GM12878 (cell line): ENCODE measurements around the gene LDLRAD3. TPM values are rescaled to one million over a fixed set of nuclear protein-coding genes. Genes with fewer than 3 reads are reported as not detected.

Experiments used
- ATAC-seq: fragments of 200-7000 bp; cut with Tn5 transposase; 3 replicates; pipeline ENCODE4 v1.9.1; 2020; ENCODE audit warnings: mild to moderate bottlenecking, moderate library complexity
- BruUV-seq: library from RNA; stranded (reverse); fragments of 400-500 nt; replicated peaks from 2 replicates; lab custom pipeline; 2021; lab: Mats Ljungman, UMichigan
- CTCF ChIA-PET: fragments of 300-600 bp; sonication (Branson Sonifier 250); formaldehyde crosslinking; extraction: SDS; loops from one replicate; lab custom pipeline; 2021; ENCODE audit warnings: inconsistent platforms; lab: Yijun Ruan, JAX
- POLR2A ChIA-PET: fragments of 350-600 bp; formaldehyde crosslinking; extraction: SDS; loops from one replicate; lab custom pipeline; 2021; ENCODE audit warnings: inconsistent platforms; lab: Charles Lee
- RAD21 ChIA-PET: fragments of 300-600 bp; sonication (Branson Sonifier 250); formaldehyde crosslinking; loops from one replicate; lab custom pipeline; 2023; ENCODE audit warnings: antibody characterized with exemption; ENCODE audit not compliant: unreplicated experiment; lab: Charles Lee
- SMC1A ChIA-PET: fragments of 300-600 bp; sonication (Branson Sonifier 250); formaldehyde crosslinking; loops from one replicate; lab custom pipeline; 2023; ENCODE audit not compliant: unreplicated experiment, uncharacterized antibody; lab: Charles Lee
- DNase-seq: peaks from one replicate; pipeline ENCODE4 v3.0.0-alpha.2; 2011; ENCODE audit warnings: low read depth, low spot score
- FAIRE-seq: peaks from 3 replicates; lab custom pipeline; 2011; peaks lifted over from hg19 to GRCh38; lab: Jason Lieb, UNC
- H2AFZ ChIP-seq: 2 replicates; pipeline ENCODE4 v1.6.0; 2011; ENCODE audit warnings: low read depth, low read length, control low read depth; ENCODE audit not compliant: control insufficient read depth
- H3K27ac ChIP-seq: 2 replicates; pipeline ENCODE4 v1.5.1; 2011; ENCODE audit warnings: control low read depth; ENCODE audit not compliant: control insufficient read depth, insufficient read depth
- H3K27me3 ChIP-seq, 2 experiments: replicated peaks in 1 of 2; 2 replicates each; pipeline versions ENCODE4 v1.6.0 to v1.6.1; 2011; ENCODE audit warnings: low read length in 1 of 2; ENCODE audit not compliant: control insufficient read depth in 2 of 2, insufficient read depth in 2 of 2
- H3K36me3 ChIP-seq, 2 experiments: 2 replicates each; pipeline ENCODE4 v1.5.1; 2011; ENCODE audit warnings: low read length in 1 of 2; ENCODE audit not compliant: control insufficient read depth in 2 of 2, insufficient read depth in 2 of 2
- H3K4me1 ChIP-seq: 2 replicates; pipeline ENCODE4 v1.6.1; 2011; ENCODE audit warnings: mild to moderate bottlenecking, low read length, moderate library complexity, mixed read lengths; ENCODE audit not compliant: control insufficient read depth, insufficient read depth
- H3K4me2 ChIP-seq: 2 replicates; pipeline ENCODE4 v1.6.0; 2011; ENCODE audit warnings: control low read depth; ENCODE audit not compliant: control insufficient read depth, insufficient read depth
- H3K4me3 ChIP-seq: fragments of 200-600 bp; sonication (generic); 2 replicates; pipeline ENCODE4 v1.5.1; 2016
- H3K79me2 ChIP-seq: 2 replicates; pipeline ENCODE4 v1.6.0; 2011; ENCODE audit warnings: low read length; ENCODE audit not compliant: control insufficient read depth, insufficient read depth
- H3K9ac ChIP-seq: 2 replicates; pipeline ENCODE4 v1.8.0; 2011; ENCODE audit warnings: low read length, control low read depth, mixed read lengths; ENCODE audit not compliant: control insufficient read depth, insufficient read depth
- H3K9me3 ChIP-seq: replicated peaks from 3 replicates; pipeline ENCODE4 v1.5.1; 2011; ENCODE audit warnings: mild to moderate bottlenecking, low read length; ENCODE audit not compliant: control insufficient read depth, insufficient read depth
- H4K20me1 ChIP-seq: 2 replicates; pipeline ENCODE4 v1.6.0; 2011; ENCODE audit not compliant: control insufficient read depth, insufficient read depth
- CBFB ChIP-seq: IDR thresholded peaks from 2 replicates; pipeline ENCODE4 v1.6.1; 2016; ENCODE audit warnings: antibody characterized with exemption, low read depth
- CHD1 ChIP-seq: IDR thresholded peaks from 2 replicates; pipeline ENCODE4 v1.6.1; 2012; ENCODE audit warnings: low read depth, low read length, improper control_type of control experiment
- EED ChIP-seq: sonication (generic); IDR thresholded peaks from 2 replicates; pipeline ENCODE4 v1.6.1; 2016; ENCODE audit warnings: antibody characterized with exemption, low read depth
- EZH2 ChIP-seq: IDR thresholded peaks from 2 replicates; pipeline ENCODE4 v1.6.1; 2012; ENCODE audit warnings: low read depth, mild to moderate bottlenecking, control low read depth, inconsistent platforms, low read length, borderline replicate concordance; ENCODE audit not compliant: control insufficient read depth
- SPI1 ChIP-seq: IDR thresholded peaks from 2 replicates; pipeline ENCODE4 v1.6.1; 2011; ENCODE audit warnings: low read depth, mild to moderate bottlenecking, low read length, moderate library complexity, borderline replicate concordance; ENCODE audit not compliant: insufficient read depth
- SRF ChIP-seq, 2 experiments: IDR thresholded peaks; 2 replicates each; pipeline ENCODE4 v1.6.1; 2011; ENCODE audit warnings: low read depth in 2 of 2, low read length in 2 of 2, mild to moderate bottlenecking in 1 of 2, moderate library complexity in 1 of 2
- STAT1 ChIP-seq: fragments of 450-650 bp; conservative IDR thresholded peaks from 2 replicates; pipeline ENCODE4 v1.6.1; 2014; ENCODE audit warnings: antibody characterized with exemption, mild to moderate bottlenecking
- WGBS: methylation state at CpG from one replicate; pipeline ENCODE4 v1.1.6; 2016; ENCODE audit warnings: low lambda C conversion rate; ENCODE audit not compliant: insufficient replicate concordance, insufficient coverage; ENCODE audit errors: missing lambda C conversion rate; 5-methylcytosine and 5-hydroxymethylcytosine counted together
- in situ Hi-C: fragments of 300-500 bp; cut with MboI; formaldehyde crosslinking; loops from 9 replicates; pipeline ENCODE4 v1.14.3; 2018; ENCODE audit warnings: mixed read lengths
- intact Hi-C: fragments of 100-400 bp; cut with micrococcal nuclease; formaldehyde crosslinking; loops from one replicate; pipeline ENCODE4 v1.14.2; 2022; ENCODE audit not compliant: unreplicated experiment
- polyA plus RNA-seq, 11 experiments: library from polyadenylated mRNA; depleted of rRNA in 4 of 11; unstranded in 6 of 11; stranded (reverse) in 5 of 11; fragments of >200 nt; fragmentation: Nextera tagmentation in 4 of 11; fragmentation: Illumina TruSeq in 1 of 11; extraction: Ambion mirVana in 4 of 11; extraction: Trizol in 1 of 11; gene quantifications; 1 replicate in 1 of 11; 2 replicates in 10 of 11; pipeline versions ENCODE4 v1.2.1 to v1.2.3, GENCODE V29; 2011 to 2016; ENCODE audit warnings: inconsistent platforms in 2 of 11, missing spikeins in 2 of 11, low read depth in 1 of 11
- total RNA-seq, 4 experiments: library from RNA; depleted of rRNA in 3 of 4; stranded (reverse); fragments of >200 nt in 3 of 4; fragmentation: Illumina TruSeq in 1 of 4; extraction: Trizol in 1 of 4; gene quantifications; 2 replicates each; pipeline versions ENCODE4 v1.2.1 to v1.2.3, GENCODE V29; 2013 to 2021
- TF ChIP-seq, protein P1 (sequence below): IDR thresholded peaks from 2 replicates; pipeline ENCODE4 v1.6.1; 2012; ENCODE audit warnings: improper control_type of control experiment, low read depth, low read length; ENCODE audit not compliant: insufficient replicate concordance

LDLRAD3 gene
- total and polyA plus RNA-seq, 10 of the 15 experiments (the other 5 are each of a cell fraction or from before 2014, with no cell fraction given): 2.5 to 17.2 (median 10.7) TPM

DNA sequence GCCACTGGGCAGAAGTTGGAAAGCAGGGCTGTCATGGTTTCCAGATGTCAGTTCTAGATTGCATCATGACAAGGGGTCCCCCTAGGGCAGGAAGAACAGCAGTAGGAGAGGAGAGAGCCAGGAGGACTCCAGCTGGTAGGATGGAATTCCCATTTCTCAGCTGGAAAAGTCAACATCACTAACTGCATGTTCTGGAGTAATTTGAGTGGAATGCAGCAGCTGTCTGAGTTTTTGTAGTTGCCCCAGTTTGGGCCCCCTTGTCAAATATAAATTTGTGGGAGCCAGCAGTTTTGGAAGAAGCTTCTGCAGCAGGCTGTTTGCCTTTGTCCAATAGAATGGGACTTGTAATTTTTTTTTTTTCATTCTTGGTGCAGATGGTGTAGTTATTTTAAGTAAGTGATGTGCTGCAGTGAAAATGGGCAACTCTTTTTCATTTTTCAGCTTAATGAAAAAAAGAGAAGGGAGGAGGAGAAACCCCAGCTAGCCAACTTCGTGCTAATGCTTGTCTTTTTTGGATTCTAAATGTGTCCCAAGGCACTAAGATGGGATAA is 86.9 kb downstream of the LDLRAD3 start:
- ATAC-seq: no peak
- intact Hi-C loops: no loop called here
- SMC1A ChIA-PET: interaction anchor here (1.0 kb wide), 1 partner anchor 50 kb away, joined by 3 read pairs; no protein-coding TSS in a partner anchor
- 0 out of 2 replicates have a peak, but pooled peaks have one; percentile 18 for TF ChIP-seq EED
- TF ChIP-seq SRF (IDR thresholded peaks at IDR 0.05; ENCODE audit: low read depth in 2 of 2, low read length in 2 of 2): no peak
- TF ChIP-seq, all 136 proteins: peak for 1
- ChIA-PET POLR2A (no interaction called here), CTCF (interaction anchor here (3.0 kb wide), 1 partner anchor 11 kb away, joined by 14 read pairs; no protein-coding TSS in a partner anchor), RAD21 (no interaction called here)
- DNase-seq (no peak), FAIRE-seq (no peak)
- Histone ChIP-seq H3K36me3 (no peaks in the 10 kb centered on the region), H2AFZ (no peak overlapping the region), H3K9ac (no peak overlapping the region), H3K4me2 (no peak overlapping the region), H3K79me2 (no peaks in the 10 kb centered on the region), H3K27me3 (no peaks in the 10 kb centered on the region), H3K4me3 (no peak overlapping the region), H4K20me1 (no peaks in the 10 kb centered on the region), H3K9me3 (no peaks in the 10 kb centered on the region; the same call in 2 of the 3 replicates), H3K4me1 (no peaks in the 10 kb centered on the region), H3K27ac (no peak overlapping the region)
- in situ Hi-C loops: no loop called here
- no TSS peak for BruUV-seq
- 0% methylated on average over 1 of the region's 1 CpG for WGBS

DNA sequence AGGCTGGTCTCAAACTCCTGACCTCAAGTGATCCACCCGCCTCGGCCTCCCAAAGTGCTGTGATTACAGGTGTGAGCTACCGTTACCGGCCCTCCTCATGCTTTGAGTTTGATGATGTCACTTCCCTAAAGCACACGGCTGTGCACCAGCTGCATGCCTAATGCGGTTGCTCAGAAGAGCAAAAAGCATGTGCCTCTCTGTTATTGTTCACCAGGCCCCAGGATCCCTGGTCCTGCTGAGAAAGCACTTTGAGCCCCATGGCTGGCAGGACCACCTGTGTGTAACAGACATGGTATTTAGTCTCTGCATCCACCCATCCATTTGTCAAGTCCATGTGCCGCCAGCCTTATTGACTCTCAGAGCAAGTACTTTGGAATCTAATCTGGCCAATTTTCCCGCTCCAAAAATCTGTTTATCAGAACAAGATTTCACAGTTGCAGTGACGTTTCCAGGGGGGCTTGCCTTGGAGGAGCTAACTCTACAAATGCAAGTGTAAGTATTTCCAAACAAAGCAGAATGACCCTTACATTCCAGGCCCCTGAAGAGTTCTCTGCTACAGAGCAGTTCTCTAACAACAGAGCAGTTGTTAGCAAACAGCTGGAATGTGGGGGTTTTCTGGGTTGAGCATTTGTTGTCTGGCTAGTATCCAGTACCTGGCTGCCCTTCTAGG is 89.4 kb downstream of the LDLRAD3 start:
- SMC1A ChIA-PET: interaction anchor here (1.0 kb wide), 1 partner anchor 9 kb away, joined by 3 read pairs; no protein-coding TSS in a partner anchor
- Histone ChIP-seq H3K9ac (no peak overlapping the region), H2AFZ (no peak overlapping the region), H3K79me2 (no peaks in the 10 kb centered on the region), H3K4me1 (no peaks in the 10 kb centered on the region), H3K4me3 (no peak overlapping the region), H4K20me1 (no peaks in the 10 kb centered on the region), H3K27me3 (no peaks in the 10 kb centered on the region), H3K27ac (no peak overlapping the region), H3K36me3 (no peaks in the 10 kb centered on the region), H3K4me2 (no peak overlapping the region), H3K9me3 (no peaks in the 10 kb centered on the region)
- no peak for ATAC-seq
- 29% methylated on average over 9 of the region's 9 CpGs for WGBS
- POLR2A ChIA-PET: no interaction called here
- in situ Hi-C loops (no loop called here), intact Hi-C loops (no loop called here)
- no TSS peak for BruUV-seq
- CTCF ChIA-PET: interaction anchor here (1.0 kb wide), 1 partner anchor 211 kb away, joined by 3 read pairs; no protein-coding TSS in a partner anchor
- RAD21 ChIA-PET: no interaction called here
- DNase-seq: no peak
- no peak for FAIRE-seq
- no peak for TF ChIP-seq EZH2
- TF ChIP-seq SPI1: no peak
- TF ChIP-seq, protein P1, sequence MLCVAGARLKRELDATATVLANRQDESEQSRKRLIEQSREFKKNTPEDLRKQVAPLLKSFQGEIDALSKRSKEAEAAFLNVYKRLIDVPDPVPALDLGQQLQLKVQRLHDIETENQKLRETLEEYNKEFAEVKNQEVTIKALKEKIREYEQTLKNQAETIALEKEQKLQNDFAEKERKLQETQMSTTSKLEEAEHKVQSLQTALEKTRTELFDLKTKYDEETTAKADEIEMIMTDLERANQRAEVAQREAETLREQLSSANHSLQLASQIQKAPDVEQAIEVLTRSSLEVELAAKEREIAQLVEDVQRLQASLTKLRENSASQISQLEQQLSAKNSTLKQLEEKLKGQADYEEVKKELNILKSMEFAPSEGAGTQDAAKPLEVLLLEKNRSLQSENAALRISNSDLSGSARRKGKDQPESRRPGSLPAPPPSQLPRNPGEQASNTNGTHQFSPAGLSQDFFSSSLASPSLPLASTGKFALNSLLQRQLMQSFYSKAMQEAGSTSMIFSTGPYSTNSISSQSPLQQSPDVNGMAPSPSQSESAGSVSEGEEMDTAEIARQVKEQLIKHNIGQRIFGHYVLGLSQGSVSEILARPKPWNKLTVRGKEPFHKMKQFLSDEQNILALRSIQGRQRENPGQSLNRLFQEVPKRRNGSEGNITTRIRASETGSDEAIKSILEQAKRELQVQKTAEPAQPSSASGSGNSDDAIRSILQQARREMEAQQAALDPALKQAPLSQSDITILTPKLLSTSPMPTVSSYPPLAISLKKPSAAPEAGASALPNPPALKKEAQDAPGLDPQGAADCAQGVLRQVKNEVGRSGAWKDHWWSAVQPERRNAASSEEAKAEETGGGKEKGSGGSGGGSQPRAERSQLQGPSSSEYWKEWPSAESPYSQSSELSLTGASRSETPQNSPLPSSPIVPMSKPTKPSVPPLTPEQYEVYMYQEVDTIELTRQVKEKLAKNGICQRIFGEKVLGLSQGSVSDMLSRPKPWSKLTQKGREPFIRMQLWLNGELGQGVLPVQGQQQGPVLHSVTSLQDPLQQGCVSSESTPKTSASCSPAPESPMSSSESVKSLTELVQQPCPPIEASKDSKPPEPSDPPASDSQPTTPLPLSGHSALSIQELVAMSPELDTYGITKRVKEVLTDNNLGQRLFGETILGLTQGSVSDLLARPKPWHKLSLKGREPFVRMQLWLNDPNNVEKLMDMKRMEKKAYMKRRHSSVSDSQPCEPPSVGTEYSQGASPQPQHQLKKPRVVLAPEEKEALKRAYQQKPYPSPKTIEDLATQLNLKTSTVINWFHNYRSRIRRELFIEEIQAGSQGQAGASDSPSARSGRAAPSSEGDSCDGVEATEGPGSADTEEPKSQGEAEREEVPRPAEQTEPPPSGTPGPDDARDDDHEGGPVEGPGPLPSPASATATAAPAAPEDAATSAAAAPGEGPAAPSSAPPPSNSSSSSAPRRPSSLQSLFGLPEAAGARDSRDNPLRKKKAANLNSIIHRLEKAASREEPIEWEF: no peak
- TF ChIP-seq CHD1: no peak
- TF ChIP-seq CBFB: no peak
- no peak for TF ChIP-seq STAT1
